Nephron (organoid): ENCODE results near the gene CCDC175.

Experiments
- H3K27ac Mint-ChIP-seq, 3 experiments: 2 replicates each; pipeline ENCODE4 v1.8.0; 2020; ENCODE audit warnings: mixed read lengths in 3 of 3, mild to moderate bottlenecking in 2 of 3, moderate library complexity in 1 of 3
- H3K27me3 Mint-ChIP-seq: 2 replicates; pipeline ENCODE4 v1.8.0; 2021; ENCODE audit warnings: low read depth, mild to moderate bottlenecking, moderate library complexity, mixed read lengths
- H3K36me3 Mint-ChIP-seq: 2 replicates; pipeline ENCODE4 v1.8.0; 2020; ENCODE audit warnings: low read depth, mixed read lengths
- H3K4me1 Mint-ChIP-seq: 2 replicates; pipeline ENCODE4 v1.8.0; 2020; ENCODE audit warnings: mixed read lengths
- H3K4me3 Mint-ChIP-seq, 3 experiments: 2 replicates each; pipeline ENCODE4 v1.8.0; 2020; ENCODE audit warnings: mild to moderate bottlenecking in 3 of 3, mixed read lengths in 3 of 3, moderate library complexity in 2 of 3
- H3K9me3 Mint-ChIP-seq: 2 replicates; pipeline ENCODE4 v1.8.0; 2020; ENCODE audit warnings: mixed read lengths
- CTCF ChIP-seq, 3 experiments: fragments of 200-600 bp; sonication (generic); IDR thresholded peaks; one replicate each; pipeline ENCODE4 v1.5.0; 2021; ENCODE audit warnings: antibody characterized with exemption in 3 of 3; ENCODE audit not compliant: unreplicated experiment in 3 of 3

CCDC175 gene

GRCh38 chr14:59576332-59577294 lies at the start of gene CCDC175:
Gene CCDC175 (minus strand): TSS chr14:59576812. CDS start chr14:59576775, 37 bp downstream.
- Mint-ChIP-seq H3K27ac (no peak within 1 kb of the TSS), H3K4me1 (no peaks in the 10 kb centered on the region), H3K4me3 (peak within 1 kb of the TSS; percentile 61 to 81 (median 65)), H3K27me3 (peaks cover 3% of the 10 kb centered on the region), H3K36me3 (no peaks in the 10 kb centered on the region), H3K9me3 (no peaks in the 10 kb centered on the region)
- peak; percentile 79 to 93 (median 82) for TF ChIP-seq CTCF (IDR thresholded peaks at IDR 0.05; ENCODE audit: unreplicated experiment in 3 of 3)

DNA sequence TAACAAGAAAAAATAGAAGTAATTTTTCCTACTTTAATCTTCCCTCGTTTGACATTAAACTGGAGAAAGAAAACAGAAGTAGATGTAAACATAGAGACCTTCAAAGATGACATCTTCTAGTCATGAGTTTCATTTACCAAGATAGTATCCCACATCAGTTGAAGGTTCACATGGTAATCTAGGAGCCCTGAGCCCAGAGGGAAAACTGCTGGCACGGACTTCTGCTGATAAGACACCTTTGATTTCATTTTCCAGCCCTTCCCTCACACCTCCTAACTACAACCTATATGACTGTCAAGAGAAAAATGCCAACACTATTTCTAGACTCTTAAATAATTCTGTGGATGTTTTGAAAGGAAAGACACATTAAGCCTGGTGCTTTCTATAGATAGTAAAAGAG lies 46.0 kb upstream of the CCDC175 start:
- Mint-ChIP-seq H3K4me1 (no peaks in the 10 kb centered on the region), H3K27ac (no peak overlapping the region), H3K36me3 (no peaks in the 10 kb centered on the region), H3K4me3 (no peak overlapping the region), H3K9me3 (peaks cover 8% of the 10 kb centered on the region), H3K27me3 (peaks cover 11% of the 10 kb centered on the region)
- no peak for TF ChIP-seq CTCF (IDR thresholded peaks at IDR 0.05; ENCODE audit: unreplicated experiment in 3 of 3)

- peaks cover 8% of the 10 kb centered on the region for H3K9me3 Mint-ChIP-seq
- H3K4me3 Mint-ChIP-seq, result no peak overlapping the region
- peaks cover 9% of the 10 kb centered on the region for H3K27me3 Mint-ChIP-seq
- no peak for TF ChIP-seq CTCF (IDR thresholded peaks at IDR 0.05; ENCODE audit: unreplicated experiment in 3 of 3)
- no peak overlapping the region for H3K27ac Mint-ChIP-seq
- no peaks in the 10 kb centered on the region for H3K4me1 Mint-ChIP-seq
- no peaks in the 10 kb centered on the region for H3K36me3 Mint-ChIP-seq
Measured at GRCh38 chr14:59619061-59619460, 42.4 kb upstream of the CCDC175 start.

GRCh38 chr14:59601056-59601455 lies 24.4 kb upstream of the CCDC175 start:
- no peaks in the 10 kb centered on the region for H3K36me3 Mint-ChIP-seq
- H3K27ac Mint-ChIP-seq, result no peak overlapping the region
- no peaks in the 10 kb centered on the region for H3K4me1 Mint-ChIP-seq
- no peak for TF ChIP-seq CTCF (IDR thresholded peaks at IDR 0.05; ENCODE audit: unreplicated experiment in 3 of 3)
- H3K4me3 Mint-ChIP-seq, result no peak overlapping the region
- H3K27me3 Mint-ChIP-seq, result no peaks in the 10 kb centered on the region
- no peaks in the 10 kb centered on the region for H3K9me3 Mint-ChIP-seq

DNA sequence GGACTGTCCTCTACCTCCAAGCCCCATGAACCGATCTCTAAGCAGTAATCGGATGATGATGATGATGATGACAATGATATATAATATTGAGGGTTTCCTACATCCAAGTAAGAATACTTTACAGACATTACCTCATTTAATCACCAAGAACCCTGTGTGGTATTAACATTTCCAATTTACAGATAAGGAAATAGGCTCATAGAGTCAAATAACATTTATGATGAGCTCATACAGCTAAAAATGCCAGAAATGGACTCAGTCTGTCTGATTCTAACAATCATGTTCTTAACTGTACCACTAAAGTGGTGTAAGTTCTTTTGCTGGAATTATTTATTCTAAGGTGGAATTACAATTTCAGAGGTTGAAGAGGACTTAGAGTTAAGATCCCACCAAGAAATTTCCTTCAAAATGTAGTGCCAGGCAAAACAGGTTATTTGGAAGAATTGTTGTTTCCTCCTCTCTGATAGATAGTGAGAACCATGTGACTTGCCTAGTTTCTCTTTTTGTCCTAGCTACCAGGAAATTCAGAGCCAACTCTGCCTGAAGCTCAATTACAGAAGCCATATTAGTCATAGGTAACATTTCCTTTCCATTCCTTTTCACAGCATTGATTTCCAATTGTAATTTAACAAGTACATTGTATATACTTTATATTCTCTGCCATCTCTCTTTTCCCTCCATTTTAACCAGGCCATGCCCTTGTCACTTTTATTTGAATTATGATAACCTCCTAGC lies 23.8 kb upstream of the CCDC175 start:
- H3K27me3 Mint-ChIP-seq, result no peaks in the 10 kb centered on the region
- H3K27ac Mint-ChIP-seq, result no peak overlapping the region
- H3K36me3 Mint-ChIP-seq, result no peaks in the 10 kb centered on the region
- H3K4me3 Mint-ChIP-seq, result no peak overlapping the region
- no peaks in the 10 kb centered on the region for H3K4me1 Mint-ChIP-seq
- TF ChIP-seq CTCF (IDR thresholded peaks at IDR 0.05; ENCODE audit: unreplicated experiment in 3 of 3), result no peak
- no peaks in the 10 kb centered on the region for H3K9me3 Mint-ChIP-seq
